ENCODE measurements around the gene SLMAP.

DNA sequence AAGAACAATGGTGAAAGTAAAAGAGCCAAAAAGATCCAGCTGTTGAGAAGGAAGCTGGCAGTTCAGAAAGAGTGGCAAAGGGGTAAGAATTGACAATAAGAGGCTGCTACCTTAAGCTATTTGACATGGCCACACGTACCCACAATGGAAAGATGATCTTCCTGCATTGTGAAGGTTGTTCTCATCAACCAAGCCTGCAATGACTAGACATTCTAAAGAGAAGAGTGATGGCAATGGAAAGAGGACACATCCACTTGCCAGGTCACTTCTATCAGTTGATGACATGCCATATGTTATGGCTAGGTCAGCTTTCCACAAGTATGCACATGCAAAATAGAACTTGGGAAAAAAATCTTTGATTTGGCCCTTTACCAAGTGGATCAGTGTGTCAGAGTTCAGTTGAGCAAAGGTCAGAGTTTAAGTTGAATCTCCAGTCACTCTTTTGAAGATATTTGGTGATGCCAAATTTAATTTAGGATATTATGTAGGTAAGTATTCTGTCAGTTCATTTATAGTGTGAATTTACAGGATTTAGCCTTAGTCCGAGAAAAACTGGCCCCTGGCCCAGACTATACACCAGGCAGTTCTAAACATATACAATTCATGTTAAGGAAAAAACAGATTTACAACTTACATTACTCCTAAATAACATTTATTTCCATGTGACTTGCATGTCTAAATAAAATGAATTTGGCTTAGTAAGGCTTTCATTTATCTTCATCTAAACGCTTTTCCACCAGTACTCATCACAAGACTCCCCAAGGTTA lies 147.2 kb downstream of the SLMAP start:
- no peak for TF ChIP-seq POLR2AphosphoS5 (IDR thresholded peaks at IDR 0.05)
- TF ChIP-seq POLR2A (IDR thresholded peaks at IDR 0.05), result no peak
- TF ChIP-seq, protein P1, sequence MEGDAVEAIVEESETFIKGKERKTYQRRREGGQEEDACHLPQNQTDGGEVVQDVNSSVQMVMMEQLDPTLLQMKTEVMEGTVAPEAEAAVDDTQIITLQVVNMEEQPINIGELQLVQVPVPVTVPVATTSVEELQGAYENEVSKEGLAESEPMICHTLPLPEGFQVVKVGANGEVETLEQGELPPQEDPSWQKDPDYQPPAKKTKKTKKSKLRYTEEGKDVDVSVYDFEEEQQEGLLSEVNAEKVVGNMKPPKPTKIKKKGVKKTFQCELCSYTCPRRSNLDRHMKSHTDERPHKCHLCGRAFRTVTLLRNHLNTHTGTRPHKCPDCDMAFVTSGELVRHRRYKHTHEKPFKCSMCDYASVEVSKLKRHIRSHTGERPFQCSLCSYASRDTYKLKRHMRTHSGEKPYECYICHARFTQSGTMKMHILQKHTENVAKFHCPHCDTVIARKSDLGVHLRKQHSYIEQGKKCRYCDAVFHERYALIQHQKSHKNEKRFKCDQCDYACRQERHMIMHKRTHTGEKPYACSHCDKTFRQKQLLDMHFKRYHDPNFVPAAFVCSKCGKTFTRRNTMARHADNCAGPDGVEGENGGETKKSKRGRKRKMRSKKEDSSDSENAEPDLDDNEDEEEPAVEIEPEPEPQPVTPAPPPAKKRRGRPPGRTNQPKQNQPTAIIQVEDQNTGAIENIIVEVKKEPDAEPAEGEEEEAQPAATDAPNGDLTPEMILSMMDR (IDR thresholded peaks at IDR 0.05), result no peak

Measured in prostate gland (tissue), 2 donors.